Thyroid gland (tissue), 4 donors: Measurements from ENCODE around the gene CA4.
"Not testable (repeated sequence)": the region's sequence is repeated elsewhere in the genome, so short reads cannot be mapped to it uniquely, and the experiment has no call there.

Experiments
- POLR2A ChIP-seq, 2 donors: fragments of 450-650 bp; IDR thresholded peaks; one replicate each; pipeline ENCODE4 v1.6.1; 2017; ENCODE audit warnings: antibody characterized with exemption in 2 of 2, mild to moderate bottlenecking in 2 of 2, moderate library complexity in 1 of 2
- TF ChIP-seq, protein P1 (sequence below), 6 experiments: fragments of 200-600 bp in 3 of 6; fragments of 450-650 bp in 3 of 6; sonication (generic) in 3 of 6; IDR thresholded peaks; one replicate each; pipeline ENCODE4 v1.5.1; 2016 to 2019; ENCODE audit warnings: antibody characterized with exemption in 6 of 6, mild to moderate bottlenecking in 2 of 6, inconsistent platforms in 1 of 6, moderate library complexity in 1 of 6

DNA sequence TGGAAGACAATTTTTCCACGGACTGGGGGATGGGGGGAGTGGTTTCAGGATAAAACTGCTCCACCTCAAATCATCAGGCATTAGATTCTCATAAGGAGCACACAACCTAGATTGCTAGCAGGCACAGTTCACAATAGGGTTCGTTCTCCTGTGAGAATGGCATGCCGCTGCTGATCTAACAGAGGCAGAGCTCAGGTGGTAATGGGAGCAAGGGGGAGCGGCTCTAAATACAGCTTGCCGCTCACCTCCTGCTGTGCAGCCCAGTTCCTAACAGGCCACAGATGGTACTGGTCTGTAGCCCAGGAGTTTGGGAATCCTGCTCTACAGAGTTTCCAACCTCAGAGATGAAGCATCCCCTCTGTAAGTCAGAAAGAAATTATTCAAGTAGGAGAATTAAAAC lies 27.0 kb downstream of the CA4 start:
- TF ChIP-seq, protein P1, sequence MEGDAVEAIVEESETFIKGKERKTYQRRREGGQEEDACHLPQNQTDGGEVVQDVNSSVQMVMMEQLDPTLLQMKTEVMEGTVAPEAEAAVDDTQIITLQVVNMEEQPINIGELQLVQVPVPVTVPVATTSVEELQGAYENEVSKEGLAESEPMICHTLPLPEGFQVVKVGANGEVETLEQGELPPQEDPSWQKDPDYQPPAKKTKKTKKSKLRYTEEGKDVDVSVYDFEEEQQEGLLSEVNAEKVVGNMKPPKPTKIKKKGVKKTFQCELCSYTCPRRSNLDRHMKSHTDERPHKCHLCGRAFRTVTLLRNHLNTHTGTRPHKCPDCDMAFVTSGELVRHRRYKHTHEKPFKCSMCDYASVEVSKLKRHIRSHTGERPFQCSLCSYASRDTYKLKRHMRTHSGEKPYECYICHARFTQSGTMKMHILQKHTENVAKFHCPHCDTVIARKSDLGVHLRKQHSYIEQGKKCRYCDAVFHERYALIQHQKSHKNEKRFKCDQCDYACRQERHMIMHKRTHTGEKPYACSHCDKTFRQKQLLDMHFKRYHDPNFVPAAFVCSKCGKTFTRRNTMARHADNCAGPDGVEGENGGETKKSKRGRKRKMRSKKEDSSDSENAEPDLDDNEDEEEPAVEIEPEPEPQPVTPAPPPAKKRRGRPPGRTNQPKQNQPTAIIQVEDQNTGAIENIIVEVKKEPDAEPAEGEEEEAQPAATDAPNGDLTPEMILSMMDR (IDR thresholded peaks at IDR 0.05), result not testable (repeated sequence)
- TF ChIP-seq POLR2A (IDR thresholded peaks at IDR 0.05), result not testable (repeated sequence)
